ENCODE results near the gene U2AF2.

DNA sequence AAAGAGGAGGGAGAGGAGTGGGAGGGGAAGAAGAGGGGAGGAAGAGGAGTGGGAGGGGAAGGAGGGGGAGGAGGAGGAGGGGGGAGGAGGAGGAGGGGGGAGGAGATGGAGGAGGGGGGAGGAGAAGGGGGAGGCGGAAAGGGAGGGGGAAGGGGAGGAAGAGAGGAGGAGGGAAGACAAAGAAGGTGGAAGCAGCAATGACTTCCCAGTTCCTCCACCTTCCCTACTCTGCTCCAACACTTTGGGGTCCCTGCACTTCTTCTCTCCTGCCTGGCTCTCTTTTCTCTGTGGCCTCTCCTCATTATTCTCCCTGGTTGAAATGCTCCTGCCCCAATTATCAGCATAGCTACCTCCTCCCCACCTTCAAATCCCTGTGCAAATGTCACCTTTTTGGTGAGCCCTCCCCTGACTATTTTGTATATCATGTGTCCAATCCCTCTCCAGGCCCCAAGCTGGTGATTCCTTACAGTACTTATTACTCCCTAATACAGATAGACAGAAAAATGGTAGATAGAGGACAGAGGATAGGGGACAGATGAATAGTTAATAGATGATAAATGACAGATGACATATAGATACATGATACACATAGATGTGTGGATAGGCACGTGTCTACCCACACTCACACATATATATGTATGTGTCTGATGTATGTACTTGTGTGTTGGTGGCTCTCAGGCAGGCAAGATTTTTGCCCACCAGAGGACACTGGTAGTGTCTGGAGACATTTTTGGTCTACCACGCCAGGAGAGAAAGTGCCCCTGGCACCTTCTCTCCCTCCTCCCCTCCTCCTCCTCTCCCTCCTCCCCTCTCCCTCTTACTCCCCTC, 58.2 kb downstream of the U2AF2 start:
- TF ChIP-seq, protein P1, sequence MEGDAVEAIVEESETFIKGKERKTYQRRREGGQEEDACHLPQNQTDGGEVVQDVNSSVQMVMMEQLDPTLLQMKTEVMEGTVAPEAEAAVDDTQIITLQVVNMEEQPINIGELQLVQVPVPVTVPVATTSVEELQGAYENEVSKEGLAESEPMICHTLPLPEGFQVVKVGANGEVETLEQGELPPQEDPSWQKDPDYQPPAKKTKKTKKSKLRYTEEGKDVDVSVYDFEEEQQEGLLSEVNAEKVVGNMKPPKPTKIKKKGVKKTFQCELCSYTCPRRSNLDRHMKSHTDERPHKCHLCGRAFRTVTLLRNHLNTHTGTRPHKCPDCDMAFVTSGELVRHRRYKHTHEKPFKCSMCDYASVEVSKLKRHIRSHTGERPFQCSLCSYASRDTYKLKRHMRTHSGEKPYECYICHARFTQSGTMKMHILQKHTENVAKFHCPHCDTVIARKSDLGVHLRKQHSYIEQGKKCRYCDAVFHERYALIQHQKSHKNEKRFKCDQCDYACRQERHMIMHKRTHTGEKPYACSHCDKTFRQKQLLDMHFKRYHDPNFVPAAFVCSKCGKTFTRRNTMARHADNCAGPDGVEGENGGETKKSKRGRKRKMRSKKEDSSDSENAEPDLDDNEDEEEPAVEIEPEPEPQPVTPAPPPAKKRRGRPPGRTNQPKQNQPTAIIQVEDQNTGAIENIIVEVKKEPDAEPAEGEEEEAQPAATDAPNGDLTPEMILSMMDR (conservative IDR thresholded peaks at IDR 0.05 in 1 of 2, IDR thresholded peaks at IDR 0.05 in 1 of 2; ENCODE audit: extremely low read depth in 1 of 2, insufficient read depth in 1 of 2, low read depth in 1 of 2, low read length in 2 of 2): no peak
- TF ChIP-seq EZH2 (IDR thresholded peaks at IDR 0.05; ENCODE audit: borderline replicate concordance, low read length): no peak
